H1 (cell line): ENCODE data around the gene TOP3A. TPM values are rescaled to one million over a fixed set of nuclear protein-coding genes. Genes with fewer than 3 reads are reported as not detected.

Source experiments
- CTCF ChIA-PET: fragments of 300-600 bp; sonication (Branson Sonifier 250); formaldehyde crosslinking; loops from one replicate; lab custom pipeline; 2021; ENCODE audit not compliant: partially characterized antibody; lab: Charles Lee
- POLR2A ChIA-PET: fragments of 300-600 bp; sonication (Branson Sonifier 250); formaldehyde crosslinking; loops from one replicate; lab custom pipeline; 2021; ENCODE audit warnings: inconsistent platforms; ENCODE audit not compliant: partially characterized antibody; lab: Charles Lee
- DNase-seq, 2 experiments: peaks; one replicate each; pipeline versions ENCODE4 v3.0.0 to v3.0.0-alpha.2; 2010 to 2022; ENCODE audit warnings: low spot score in 2 of 2, low read depth in 1 of 2, mixed read lengths in 1 of 2
- FAIRE-seq: peaks from 2 replicates; lab custom pipeline; 2011; peaks lifted over from hg19 to GRCh38; lab: Jason Lieb, UNC
- H2AFZ ChIP-seq: 2 replicates; pipeline ENCODE4 v1.8.1; 2012; ENCODE audit warnings: low read length, inconsistent platforms
- H2AK5ac ChIP-seq: 2 replicates; pipeline ENCODE4 v1.6.1; 2013; ENCODE audit warnings: low read depth, low read length
- H2BK120ac ChIP-seq: replicated peaks from 2 replicates; pipeline ENCODE3; 2013; ENCODE audit warnings: low read depth, low read length, inconsistent platforms
- H2BK12ac ChIP-seq: 2 replicates; pipeline ENCODE4 v1.6.1; 2013; ENCODE audit warnings: low read depth, low read length
- H2BK15ac ChIP-seq: 2 replicates; pipeline ENCODE4 v1.6.1; 2013; ENCODE audit warnings: low read length
- H2BK20ac ChIP-seq: 2 replicates; pipeline ENCODE4 v1.6.1; 2013; ENCODE audit warnings: low read length
- H2BK5ac ChIP-seq: 2 replicates; pipeline ENCODE4 v1.6.1; 2013; ENCODE audit warnings: low read depth, low read length
- H3K14ac ChIP-seq: 2 replicates; pipeline ENCODE4 v1.6.1; 2013; ENCODE audit warnings: inconsistent platforms; ENCODE audit not compliant: insufficient read length
- H3K18ac ChIP-seq: 2 replicates; pipeline ENCODE4 v1.6.1; 2013; ENCODE audit warnings: low read length; ENCODE audit errors: extremely low read depth
- H3K23ac ChIP-seq: 2 replicates; pipeline ENCODE4 v1.6.1; 2013; ENCODE audit warnings: inconsistent platforms; ENCODE audit not compliant: insufficient read length
- H3K23me2 ChIP-seq: 2 replicates; pipeline ENCODE4 v1.6.1; 2013; ENCODE audit warnings: low read depth, low read length
- H3K27ac ChIP-seq: 2 replicates; pipeline ENCODE4 v1.6.1; 2011; ENCODE audit warnings: low read depth, low read length, inconsistent platforms
- H3K27me3 ChIP-seq, 4 experiments: replicated peaks in 1 of 4; 1 replicate in 1 of 4; 2 replicates in 3 of 4; pipeline versions ENCODE4 v1.6.1 to v1.8.1; 2011 to 2013; ENCODE audit warnings: low read length in 3 of 4, mild to moderate bottlenecking in 3 of 4, inconsistent platforms in 2 of 4, mixed read lengths in 2 of 4, moderate library complexity in 1 of 4; ENCODE audit not compliant: control insufficient read depth in 3 of 4, insufficient read depth in 3 of 4; ENCODE audit errors: extremely low read depth in 1 of 4
- H3K36me3 ChIP-seq, 4 experiments: 2 replicates each; pipeline versions ENCODE4 v1.6.1 to v1.8.1; 2011 to 2013; ENCODE audit warnings: mild to moderate bottlenecking in 4 of 4, low read length in 3 of 4, moderate library complexity in 2 of 4, control low read depth in 1 of 4, inconsistent platforms in 1 of 4; ENCODE audit not compliant: insufficient read depth in 4 of 4, control insufficient read depth in 2 of 4
- H3K4ac ChIP-seq: replicated peaks from 2 replicates; pipeline ENCODE3; 2013; ENCODE audit warnings: low read length, low read depth, mixed read lengths, inconsistent platforms; ENCODE audit not compliant: insufficient read length
- H3K4me1 ChIP-seq, 4 experiments: replicated peaks in 1 of 4; 1 replicate in 1 of 4; 2 replicates in 3 of 4; pipeline versions ENCODE4 v1.6.1 to v1.8.1; 2011 to 2013; ENCODE audit warnings: low read length in 3 of 4, inconsistent platforms in 2 of 4, mixed read lengths in 1 of 4; ENCODE audit not compliant: insufficient read depth in 4 of 4, control insufficient read depth in 3 of 4
- H3K4me2 ChIP-seq, 2 experiments: 2 replicates each; pipeline versions ENCODE4 v1.6.1 to v1.8.1; 2011 to 2013; ENCODE audit warnings: low read depth in 2 of 2, low read length in 2 of 2, control low read depth in 1 of 2, inconsistent platforms in 1 of 2, mild to moderate bottlenecking in 1 of 2; ENCODE audit not compliant: insufficient read depth in 1 of 2
- H3K4me3 ChIP-seq, 4 experiments: fragments of 200-600, 300-600 bp in 1 of 4; sonication (generic), shearing (Covaris generic), sonication (Bioruptor Twin) in 1 of 4; 2 replicates each; pipeline versions ENCODE4 v1.5.1 to v1.8.1; 2011 to 2016; ENCODE audit warnings: low read length in 4 of 4, low read depth in 3 of 4, control low read depth in 2 of 4, inconsistent platforms in 2 of 4, mild to moderate bottlenecking in 2 of 4, mixed read lengths in 1 of 4, moderate library complexity in 1 of 4; ENCODE audit not compliant: insufficient read depth in 2 of 4; ENCODE audit errors: extremely low read depth in 1 of 4
- H3K56ac ChIP-seq: replicated peaks from 2 replicates; pipeline ENCODE3; 2013; ENCODE audit warnings: low read depth, mild to moderate bottlenecking, mixed read lengths, low read length, inconsistent platforms; ENCODE audit not compliant: insufficient read length
- H3K79me1 ChIP-seq: 2 replicates; pipeline ENCODE4 v1.6.1; 2013; ENCODE audit warnings: low read depth, low read length, control low read depth
- H3K79me2 ChIP-seq, 2 experiments: 2 replicates each; pipeline versions ENCODE4 v1.6.1 to v1.8.1; 2012 to 2013; ENCODE audit warnings: low read length in 2 of 2, mild to moderate bottlenecking in 2 of 2, inconsistent platforms in 1 of 2; ENCODE audit not compliant: insufficient read depth in 2 of 2, control insufficient read depth in 1 of 2
- H3K9ac ChIP-seq, 4 experiments: replicated peaks in 1 of 4; 1 replicate in 1 of 4; 2 replicates in 3 of 4; pipeline versions ENCODE4 v1.6.1 to v1.8.1; 2011 to 2013; ENCODE audit warnings: low read depth in 3 of 4, low read length in 3 of 4, control low read depth in 2 of 4, mild to moderate bottlenecking in 2 of 4, moderate library complexity in 2 of 4, inconsistent platforms in 1 of 4; ENCODE audit errors: extremely low read depth in 1 of 4
- H3K9me3 ChIP-seq, 2 experiments: 2 replicates each; pipeline versions ENCODE4 v1.6.1 to v1.8.1; 2012 to 2013; ENCODE audit warnings: mild to moderate bottlenecking in 2 of 2, moderate library complexity in 2 of 2, control low read depth in 1 of 2, inconsistent platforms in 1 of 2, low read depth in 1 of 2, low read length in 1 of 2, mixed read lengths in 1 of 2; ENCODE audit not compliant: insufficient read depth in 2 of 2
- H4K20me1 ChIP-seq, 2 experiments: replicated peaks in 1 of 2; 2 replicates each; pipeline versions ENCODE3 to v1.8.1; 2011 to 2013; ENCODE audit warnings: inconsistent platforms in 2 of 2, low read length in 2 of 2, mild to moderate bottlenecking in 1 of 2; ENCODE audit not compliant: insufficient read depth in 2 of 2, control insufficient read depth in 1 of 2
- H4K5ac ChIP-seq: 2 replicates; pipeline ENCODE4 v1.6.1; 2013; ENCODE audit warnings: low read length, low read depth, mixed read lengths, inconsistent platforms; ENCODE audit not compliant: insufficient read length
- H4K8ac ChIP-seq: 2 replicates; pipeline ENCODE4 v1.8.0; 2013; ENCODE audit warnings: mild to moderate bottlenecking, moderate library complexity, low read length, inconsistent platforms; ENCODE audit not compliant: insufficient read depth; ENCODE audit errors: extremely low read depth
- H4K91ac ChIP-seq: replicated peaks from 2 replicates; pipeline ENCODE3; 2013; ENCODE audit warnings: low read length, mixed read lengths, inconsistent platforms; ENCODE audit not compliant: insufficient read length
- CBX8 ChIP-seq: fragments of 300-800, 300-1000 bp; sonication (generic); IDR thresholded peaks from 2 replicates; pipeline ENCODE4 v1.7.1; 2016; ENCODE audit warnings: low read depth, low read length, borderline replicate concordance
- TBP ChIP-seq: IDR thresholded peaks from 2 replicates; pipeline ENCODE4 v1.6.1; 2011; ENCODE audit warnings: low read depth, low read length, improper control_type of control experiment
- TEAD4 ChIP-seq: IDR thresholded peaks from 2 replicates; pipeline ENCODE4 v1.6.1; 2012; ENCODE audit warnings: low read depth, low read length, inconsistent platforms, mixed read lengths
- USF2 ChIP-seq: IDR thresholded peaks from 2 replicates; pipeline ENCODE4 v1.6.1; 2011; ENCODE audit warnings: low read length, improper control_type of control experiment
- WGBS, 2 experiments: shearing (Covaris generic) in 1 of 2; methylation state at CpG; one replicate each; pipeline versions ENCODE4 v1.1.6 to v1.1.7; 2013 to 2015; ENCODE audit warnings: low lambda C conversion rate in 2 of 2, mixed read lengths in 2 of 2, inconsistent platforms in 1 of 2, low coverage in 1 of 2, missing lambda C conversion rate in 1 of 2; ENCODE audit not compliant: insufficient replicate concordance in 2 of 2, insufficient coverage in 1 of 2, insufficient read length in 1 of 2; ENCODE audit errors: extremely low coverage in 1 of 2, missing lambda C conversion rate in 1 of 2; 5-methylcytosine and 5-hydroxymethylcytosine counted together
- polyA plus RNA-seq, 7 experiments: library from polyadenylated mRNA; depleted of rRNA in 3 of 7; stranded (reverse) in 5 of 7; unstranded in 2 of 7; fragments of >200 nt in 5 of 7; fragments of 200-250 nt in 2 of 7; gene quantifications; 1 replicate in 5 of 7; 2 replicates in 1 of 7; 4 replicates in 1 of 7; pipeline versions ENCODE4 v1.2.1 to v1.2.3, GENCODE V29; 2011 to 2013; ENCODE audit warnings: missing spikeins in 2 of 7, mixed read lengths in 2 of 7
- total RNA-seq: library from RNA; stranded (reverse); fragmentation: NEBNext Ultra II Directional; extraction: Animal tissue kit (Norgen Biotek cat#: 25700); gene quantifications from 2 replicates; pipeline ENCODE4 v1.2.1, GENCODE V29; 2021

TOP3A gene
- total and polyA plus RNA-seq, 2 of the 8 experiments (the other 6 are each of a cell fraction or from before 2014, with no cell fraction given): 23.4 to 54.3 TPM

- 96% methylated on average over 7 of the region's 7 CpGs; no CpG with 5 or more reads in 1 of the 2 experiments for WGBS, 2 experiments
- Histone ChIP-seq H3K14ac (no peak overlapping the region), H2BK20ac (no peak overlapping the region), H3K4me1 (peaks cover 0 to 12% (median 4%) of the 10 kb centered on the region in 4 experiments; a peak in 5 of 7 replicates), H3K18ac (no peak overlapping the region), H4K91ac (no peak overlapping the region), H3K9ac (0 out of 7 replicates have a peak overlapping the region, but pooled peaks of 1 of the 4 experiments have one; percentile 30), H2BK12ac (no peak overlapping the region), H2BK15ac (no peak overlapping the region), H3K4ac (no peak overlapping the region), H3K79me1 (peaks cover 28% of the 10 kb centered on the region), H4K5ac (no peak overlapping the region), H3K79me2 (peaks cover 19 to 62% of the 10 kb centered on the region in 2 experiments), H3K4me2 (peak overlapping the region; percentile 13 to 14; a peak in 2 of 4 replicates), H3K27me3 (no peaks in the 10 kb centered on the region), H2BK120ac (no peak overlapping the region), H2BK5ac (no peak overlapping the region), H2AK5ac (no peak overlapping the region), H2AFZ (no peak overlapping the region), H3K4me3 (no peak overlapping the region; a peak in 2 of 8 replicates), H3K27ac (no peak overlapping the region), H3K23ac (no peak overlapping the region), H3K56ac (no peak overlapping the region), H3K36me3 (peaks cover 3 to 10% (median 6%) of the 10 kb centered on the region in 4 experiments; a peak in 5 of 8 replicates), H4K20me1 (peaks cover 12 to 32% of the 10 kb centered on the region in 2 experiments), H3K23me2 (peaks cover 7% of the 10 kb centered on the region), H4K8ac (no peak overlapping the region), H3K9me3 (no peaks in the 10 kb centered on the region)
- ChIA-PET POLR2A (interaction anchor here (1.3 to 8.8 kb wide), 2 partner anchors 10 to 14 kb away, joined by 3 to 52 read pairs; no protein-coding TSS in a partner anchor), CTCF (interaction anchor here (1.3 kb wide), 1 partner anchor 15 kb away, joined by 3 read pairs; no protein-coding TSS in a partner anchor)
- no peak for FAIRE-seq
- no peak for DNase-seq
- TF ChIP-seq TBP (no peak), CBX8 (no peak), USF2 (no peak), TEAD4 (no peak)
Observed at GRCh38 chr17:18318117-18318516, 3.3 kb upstream of the TOP3A start.
